H1 (cell line): ENCODE measurements around the gene SORBS1. TPM values are rescaled to one million over a fixed set of nuclear protein-coding genes. Genes with fewer than 3 reads are reported as not detected.

ENCODE experiments used
- CTCF ChIA-PET: fragments of 300-600 bp; sonication (Branson Sonifier 250); formaldehyde crosslinking; loops from one replicate; lab custom pipeline; 2021; ENCODE audit not compliant: partially characterized antibody; lab: Charles Lee
- POLR2A ChIA-PET: fragments of 300-600 bp; sonication (Branson Sonifier 250); formaldehyde crosslinking; loops from one replicate; lab custom pipeline; 2021; ENCODE audit warnings: inconsistent platforms; ENCODE audit not compliant: partially characterized antibody; lab: Charles Lee
- DNase-seq, 2 experiments: peaks; one replicate each; pipeline versions ENCODE4 v3.0.0 to v3.0.0-alpha.2; 2010 to 2022; ENCODE audit warnings: low spot score in 2 of 2, low read depth in 1 of 2, mixed read lengths in 1 of 2
- FAIRE-seq: peaks from 2 replicates; lab custom pipeline; 2011; peaks lifted over from hg19 to GRCh38; lab: Jason Lieb, UNC
- H2AFZ ChIP-seq: 2 replicates; pipeline ENCODE4 v1.8.1; 2012; ENCODE audit warnings: low read length, inconsistent platforms
- H2AK5ac ChIP-seq: 2 replicates; pipeline ENCODE4 v1.6.1; 2013; ENCODE audit warnings: low read depth, low read length
- H2BK120ac ChIP-seq: replicated peaks from 2 replicates; pipeline ENCODE3; 2013; ENCODE audit warnings: low read depth, low read length, inconsistent platforms
- H2BK12ac ChIP-seq: 2 replicates; pipeline ENCODE4 v1.6.1; 2013; ENCODE audit warnings: low read depth, low read length
- H2BK15ac ChIP-seq: 2 replicates; pipeline ENCODE4 v1.6.1; 2013; ENCODE audit warnings: low read length
- H2BK20ac ChIP-seq: 2 replicates; pipeline ENCODE4 v1.6.1; 2013; ENCODE audit warnings: low read length
- H2BK5ac ChIP-seq: 2 replicates; pipeline ENCODE4 v1.6.1; 2013; ENCODE audit warnings: low read depth, low read length
- H3K14ac ChIP-seq: 2 replicates; pipeline ENCODE4 v1.6.1; 2013; ENCODE audit warnings: inconsistent platforms; ENCODE audit not compliant: insufficient read length
- H3K18ac ChIP-seq: 2 replicates; pipeline ENCODE4 v1.6.1; 2013; ENCODE audit warnings: low read length; ENCODE audit errors: extremely low read depth
- H3K23ac ChIP-seq: 2 replicates; pipeline ENCODE4 v1.6.1; 2013; ENCODE audit warnings: inconsistent platforms; ENCODE audit not compliant: insufficient read length
- H3K23me2 ChIP-seq: 2 replicates; pipeline ENCODE4 v1.6.1; 2013; ENCODE audit warnings: low read depth, low read length
- H3K27ac ChIP-seq: 2 replicates; pipeline ENCODE4 v1.6.1; 2011; ENCODE audit warnings: low read depth, low read length, inconsistent platforms
- H3K27me3 ChIP-seq, 4 experiments: replicated peaks in 1 of 4; 1 replicate in 1 of 4; 2 replicates in 3 of 4; pipeline versions ENCODE4 v1.6.1 to v1.8.1; 2011 to 2013; ENCODE audit warnings: low read length in 3 of 4, mild to moderate bottlenecking in 3 of 4, inconsistent platforms in 2 of 4, mixed read lengths in 2 of 4, moderate library complexity in 1 of 4; ENCODE audit not compliant: control insufficient read depth in 3 of 4, insufficient read depth in 3 of 4; ENCODE audit errors: extremely low read depth in 1 of 4
- H3K36me3 ChIP-seq, 4 experiments: 2 replicates each; pipeline versions ENCODE4 v1.6.1 to v1.8.1; 2011 to 2013; ENCODE audit warnings: mild to moderate bottlenecking in 4 of 4, low read length in 3 of 4, moderate library complexity in 2 of 4, control low read depth in 1 of 4, inconsistent platforms in 1 of 4; ENCODE audit not compliant: insufficient read depth in 4 of 4, control insufficient read depth in 2 of 4
- H3K4ac ChIP-seq: replicated peaks from 2 replicates; pipeline ENCODE3; 2013; ENCODE audit warnings: low read length, low read depth, mixed read lengths, inconsistent platforms; ENCODE audit not compliant: insufficient read length
- H3K4me1 ChIP-seq, 4 experiments: replicated peaks in 1 of 4; 1 replicate in 1 of 4; 2 replicates in 3 of 4; pipeline versions ENCODE4 v1.6.1 to v1.8.1; 2011 to 2013; ENCODE audit warnings: low read length in 3 of 4, inconsistent platforms in 2 of 4, mixed read lengths in 1 of 4; ENCODE audit not compliant: insufficient read depth in 4 of 4, control insufficient read depth in 3 of 4
- H3K4me2 ChIP-seq, 2 experiments: 2 replicates each; pipeline versions ENCODE4 v1.6.1 to v1.8.1; 2011 to 2013; ENCODE audit warnings: low read depth in 2 of 2, low read length in 2 of 2, control low read depth in 1 of 2, inconsistent platforms in 1 of 2, mild to moderate bottlenecking in 1 of 2; ENCODE audit not compliant: insufficient read depth in 1 of 2
- H3K4me3 ChIP-seq, 4 experiments: fragments of 200-600, 300-600 bp in 1 of 4; sonication (generic), shearing (Covaris generic), sonication (Bioruptor Twin) in 1 of 4; 2 replicates each; pipeline versions ENCODE4 v1.5.1 to v1.8.1; 2011 to 2016; ENCODE audit warnings: low read length in 4 of 4, low read depth in 3 of 4, control low read depth in 2 of 4, inconsistent platforms in 2 of 4, mild to moderate bottlenecking in 2 of 4, mixed read lengths in 1 of 4, moderate library complexity in 1 of 4; ENCODE audit not compliant: insufficient read depth in 2 of 4; ENCODE audit errors: extremely low read depth in 1 of 4
- H3K56ac ChIP-seq: replicated peaks from 2 replicates; pipeline ENCODE3; 2013; ENCODE audit warnings: low read depth, mild to moderate bottlenecking, mixed read lengths, low read length, inconsistent platforms; ENCODE audit not compliant: insufficient read length
- H3K79me1 ChIP-seq: 2 replicates; pipeline ENCODE4 v1.6.1; 2013; ENCODE audit warnings: low read depth, low read length, control low read depth
- H3K79me2 ChIP-seq, 2 experiments: 2 replicates each; pipeline versions ENCODE4 v1.6.1 to v1.8.1; 2012 to 2013; ENCODE audit warnings: low read length in 2 of 2, mild to moderate bottlenecking in 2 of 2, inconsistent platforms in 1 of 2; ENCODE audit not compliant: insufficient read depth in 2 of 2, control insufficient read depth in 1 of 2
- H3K9ac ChIP-seq, 4 experiments: replicated peaks in 1 of 4; 1 replicate in 1 of 4; 2 replicates in 3 of 4; pipeline versions ENCODE4 v1.6.1 to v1.8.1; 2011 to 2013; ENCODE audit warnings: low read depth in 3 of 4, low read length in 3 of 4, control low read depth in 2 of 4, mild to moderate bottlenecking in 2 of 4, moderate library complexity in 2 of 4, inconsistent platforms in 1 of 4; ENCODE audit errors: extremely low read depth in 1 of 4
- H3K9me3 ChIP-seq, 2 experiments: 2 replicates each; pipeline versions ENCODE4 v1.6.1 to v1.8.1; 2012 to 2013; ENCODE audit warnings: mild to moderate bottlenecking in 2 of 2, moderate library complexity in 2 of 2, control low read depth in 1 of 2, inconsistent platforms in 1 of 2, low read depth in 1 of 2, low read length in 1 of 2, mixed read lengths in 1 of 2; ENCODE audit not compliant: insufficient read depth in 2 of 2
- H4K20me1 ChIP-seq, 2 experiments: replicated peaks in 1 of 2; 2 replicates each; pipeline versions ENCODE3 to v1.8.1; 2011 to 2013; ENCODE audit warnings: inconsistent platforms in 2 of 2, low read length in 2 of 2, mild to moderate bottlenecking in 1 of 2; ENCODE audit not compliant: insufficient read depth in 2 of 2, control insufficient read depth in 1 of 2
- H4K5ac ChIP-seq: 2 replicates; pipeline ENCODE4 v1.6.1; 2013; ENCODE audit warnings: low read length, low read depth, mixed read lengths, inconsistent platforms; ENCODE audit not compliant: insufficient read length
- H4K8ac ChIP-seq: 2 replicates; pipeline ENCODE4 v1.8.0; 2013; ENCODE audit warnings: mild to moderate bottlenecking, moderate library complexity, low read length, inconsistent platforms; ENCODE audit not compliant: insufficient read depth; ENCODE audit errors: extremely low read depth
- H4K91ac ChIP-seq: replicated peaks from 2 replicates; pipeline ENCODE3; 2013; ENCODE audit warnings: low read length, mixed read lengths, inconsistent platforms; ENCODE audit not compliant: insufficient read length
- CHD1 ChIP-seq: IDR thresholded peaks from 2 replicates; pipeline ENCODE4 v1.6.1; 2012; ENCODE audit warnings: low read depth, low read length, improper control_type of control experiment
- POLR2A ChIP-seq, 2 experiments: IDR thresholded peaks; 1 replicate in 1 of 2; 2 replicates in 1 of 2; pipeline ENCODE4 v1.6.1; 2011; ENCODE audit warnings: low read depth in 2 of 2, low read length in 2 of 2, mild to moderate bottlenecking in 2 of 2; ENCODE audit errors: control extremely low read depth in 1 of 2
- RNF2 ChIP-seq: fragments of 200-900, 300-1000 bp; sonication (generic); IDR thresholded peaks from 2 replicates; pipeline ENCODE4 v1.7.1; 2016; ENCODE audit warnings: borderline replicate concordance, low read depth, mild to moderate bottlenecking, antibody characterized with exemption, low read length; ENCODE audit not compliant: poor library complexity, severe bottlenecking; ENCODE audit errors: missing control alignments
- SUZ12 ChIP-seq: fragments of 200-600 bp; sonication (generic); IDR thresholded peaks from 2 replicates; pipeline ENCODE4 v1.6.1; 2012; ENCODE audit warnings: mild to moderate bottlenecking, inconsistent platforms, low read length, moderate library complexity, mixed read lengths
- TAF7 ChIP-seq: optimal IDR thresholded peaks from 2 replicates; pipeline ENCODE3; 2011; ENCODE audit warnings: low read depth, mild to moderate bottlenecking, inconsistent platforms, low read length, moderate library complexity, borderline replicate concordance
- WGBS, 2 experiments: shearing (Covaris generic) in 1 of 2; methylation state at CpG; one replicate each; pipeline versions ENCODE4 v1.1.6 to v1.1.7; 2013 to 2015; ENCODE audit warnings: low lambda C conversion rate in 2 of 2, mixed read lengths in 2 of 2, inconsistent platforms in 1 of 2, low coverage in 1 of 2, missing lambda C conversion rate in 1 of 2; ENCODE audit not compliant: insufficient replicate concordance in 2 of 2, insufficient coverage in 1 of 2, insufficient read length in 1 of 2; ENCODE audit errors: extremely low coverage in 1 of 2, missing lambda C conversion rate in 1 of 2; 5-methylcytosine and 5-hydroxymethylcytosine counted together
- polyA plus RNA-seq, 7 experiments: library from polyadenylated mRNA; depleted of rRNA in 3 of 7; stranded (reverse) in 5 of 7; unstranded in 2 of 7; fragments of >200 nt in 5 of 7; fragments of 200-250 nt in 2 of 7; gene quantifications; 1 replicate in 5 of 7; 2 replicates in 1 of 7; 4 replicates in 1 of 7; pipeline versions ENCODE4 v1.2.1 to v1.2.3, GENCODE V29; 2011 to 2013; ENCODE audit warnings: missing spikeins in 2 of 7, mixed read lengths in 2 of 7
- total RNA-seq: library from RNA; stranded (reverse); fragmentation: NEBNext Ultra II Directional; extraction: Animal tissue kit (Norgen Biotek cat#: 25700); gene quantifications from 2 replicates; pipeline ENCODE4 v1.2.1, GENCODE V29; 2021

SORBS1 gene
- total and polyA plus RNA-seq, 2 of the 8 experiments (the other 6 are each of a cell fraction or from before 2014, with no cell fraction given): 16.0 to 35.0 TPM

- FAIRE-seq: no peak
- H2BK15ac ChIP-seq: no peak overlapping the region
- H3K14ac ChIP-seq: no peak overlapping the region
- no peak overlapping the region for H3K23ac ChIP-seq
- no peaks in the 10 kb centered on the region for H3K36me3 ChIP-seq
- H3K27me3 ChIP-seq: no peaks in the 10 kb centered on the region
- peaks cover 0 to 16% (median 5%) of the 10 kb centered on the region in 4 experiments; a peak in 5 of 7 replicates for H3K4me1 ChIP-seq
- no peak overlapping the region for H3K56ac ChIP-seq
- no peak overlapping the region for H2AK5ac ChIP-seq
- H4K20me1 ChIP-seq: no peaks in the 10 kb centered on the region
- no peak for DNase-seq
- no peak overlapping the region for H2BK120ac ChIP-seq
- no peak overlapping the region for H3K18ac ChIP-seq
- no peak overlapping the region for H4K91ac ChIP-seq
- TF ChIP-seq CHD1: no peak
- no peak for TF ChIP-seq SUZ12
- TF ChIP-seq TAF7: no peak
- TF ChIP-seq RNF2: no peak
- TF ChIP-seq POLR2A (IDR thresholded peaks at IDR 0.05; ENCODE audit: control extremely low read depth in 1 of 2, low read depth in 2 of 2, low read length in 2 of 2): no peak
- H3K9me3 ChIP-seq: no peaks in the 10 kb centered on the region
- no peak overlapping the region for H2BK12ac ChIP-seq
- H3K23me2 ChIP-seq: no peaks in the 10 kb centered on the region; the same call in none of the 2 replicates
- H2BK20ac ChIP-seq: no peak overlapping the region
- no peak overlapping the region for H4K5ac ChIP-seq
- H3K79me2 ChIP-seq: peaks cover 0 to 55% of the 10 kb centered on the region in 2 experiments; a peak in 2 of 4 replicates
- no peak overlapping the region for H3K4me3 ChIP-seq
- no peak overlapping the region for H3K4ac ChIP-seq
- no peak overlapping the region for H2AFZ ChIP-seq
- WGBS, 2 experiments: 85% methylated on average over 3 of the region's 3 CpGs; no CpG with 5 or more reads in 1 of the 2 experiments
- no peak overlapping the region for H3K4me2 ChIP-seq
- H3K79me1 ChIP-seq: peaks cover 4% of the 10 kb centered on the region; the same call in 1 of the 2 replicates
- H4K8ac ChIP-seq: no peak overlapping the region
- POLR2A ChIA-PET: no interaction called here
- H3K27ac ChIP-seq: no peak overlapping the region
- H2BK5ac ChIP-seq: no peak overlapping the region
- no peak overlapping the region for H3K9ac ChIP-seq
- CTCF ChIA-PET: interaction anchor here (0.6 to 3.2 kb wide), 5 partner anchors 10 to 98 kb away, joined by 3 to 8 read pairs (median 3); no protein-coding TSS in a partner anchor
Measured at GRCh38 chr10:95503526-95503925, 57.6 kb downstream of the SORBS1 start.
